ENCODE measurements around the gene PYURF. TPM values are rescaled to one million over a fixed set of nuclear protein-coding genes. Genes with fewer than 3 reads are reported as not detected.

Gene PYURF
- total RNA-seq, 1 experiment from 2014 or later: 45.3 TPM

DNA sequence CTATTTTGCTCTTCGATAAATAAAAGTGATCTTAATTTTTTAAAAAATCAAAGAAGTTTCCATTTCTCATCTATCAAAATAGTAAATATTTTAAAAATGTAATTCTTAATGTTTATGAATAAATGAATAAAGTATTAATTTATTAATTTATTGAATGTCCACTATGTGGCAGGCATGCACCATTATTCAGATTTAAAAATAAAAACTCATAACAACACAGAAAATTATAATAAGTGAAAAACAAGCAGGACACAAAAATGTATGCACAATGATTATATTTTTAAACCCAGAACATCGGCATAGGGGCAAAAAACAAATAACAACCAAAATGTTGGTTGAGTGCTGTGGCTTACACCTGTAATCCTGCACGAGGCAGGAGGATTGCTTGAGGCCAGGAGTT is 5.3 kb upstream of the PYURF start (continued):
- TF ChIP-seq GRHL2 (CRISPR knock-in tag; IDR thresholded peaks at IDR 0.05; ENCODE audit: insufficient replicate concordance, severe bottlenecking) (no peak), NR1H2 (CRISPR knock-in tag; IDR thresholded peaks at IDR 0.05) (no peak), JUN (CRISPR knock-in tag; IDR thresholded peaks at IDR 0.05) (no peak), SMAD3 (CRISPR knock-in tag; IDR thresholded peaks at IDR 0.05; ENCODE audit: borderline replicate concordance) (no peak), MXD4 (CRISPR knock-in tag; IDR thresholded peaks at IDR 0.05; ENCODE audit: borderline replicate concordance) (no peak), ELF4 (CRISPR knock-in tag; IDR thresholded peaks at IDR 0.05; ENCODE audit: low read depth) (no peak), NFE2L1 (CRISPR knock-in tag; IDR thresholded peaks at IDR 0.05) (no peak)
- TF ChIP-seq, protein P1, sequence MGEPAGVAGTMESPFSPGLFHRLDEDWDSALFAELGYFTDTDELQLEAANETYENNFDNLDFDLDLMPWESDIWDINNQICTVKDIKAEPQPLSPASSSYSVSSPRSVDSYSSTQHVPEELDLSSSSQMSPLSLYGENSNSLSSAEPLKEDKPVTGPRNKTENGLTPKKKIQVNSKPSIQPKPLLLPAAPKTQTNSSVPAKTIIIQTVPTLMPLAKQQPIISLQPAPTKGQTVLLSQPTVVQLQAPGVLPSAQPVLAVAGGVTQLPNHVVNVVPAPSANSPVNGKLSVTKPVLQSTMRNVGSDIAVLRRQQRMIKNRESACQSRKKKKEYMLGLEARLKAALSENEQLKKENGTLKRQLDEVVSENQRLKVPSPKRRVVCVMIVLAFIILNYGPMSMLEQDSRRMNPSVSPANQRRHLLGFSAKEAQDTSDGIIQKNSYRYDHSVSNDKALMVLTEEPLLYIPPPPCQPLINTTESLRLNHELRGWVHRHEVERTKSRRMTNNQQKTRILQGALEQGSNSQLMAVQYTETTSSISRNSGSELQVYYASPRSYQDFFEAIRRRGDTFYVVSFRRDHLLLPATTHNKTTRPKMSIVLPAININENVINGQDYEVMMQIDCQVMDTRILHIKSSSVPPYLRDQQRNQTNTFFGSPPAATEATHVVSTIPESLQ (CRISPR knock-in tag; IDR thresholded peaks at IDR 0.05): no peak
- TF ChIP-seq, protein P2, sequence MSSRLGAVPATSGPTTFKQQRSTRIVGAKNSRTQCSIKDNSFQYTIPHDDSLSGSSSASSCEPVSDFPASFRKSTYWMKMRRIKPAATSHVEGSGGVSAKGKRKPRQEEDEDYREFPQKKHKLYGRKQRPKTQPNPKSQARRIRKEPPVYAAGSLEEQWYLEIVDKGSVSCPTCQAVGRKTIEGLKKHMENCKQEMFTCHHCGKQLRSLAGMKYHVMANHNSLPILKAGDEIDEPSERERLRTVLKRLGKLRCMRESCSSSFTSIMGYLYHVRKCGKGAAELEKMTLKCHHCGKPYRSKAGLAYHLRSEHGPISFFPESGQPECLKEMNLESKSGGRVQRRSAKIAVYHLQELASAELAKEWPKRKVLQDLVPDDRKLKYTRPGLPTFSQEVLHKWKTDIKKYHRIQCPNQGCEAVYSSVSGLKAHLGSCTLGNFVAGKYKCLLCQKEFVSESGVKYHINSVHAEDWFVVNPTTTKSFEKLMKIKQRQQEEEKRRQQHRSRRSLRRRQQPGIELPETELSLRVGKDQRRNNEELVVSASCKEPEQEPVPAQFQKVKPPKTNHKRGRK (CRISPR knock-in tag; IDR thresholded peaks at IDR 0.05; ENCODE audit: borderline replicate concordance): no peak

- Mint-ChIP-seq H3K36me3 (no peaks in the 10 kb centered on the region), H3K9me3 (no peaks in the 10 kb centered on the region), H3K4me3 (no peak overlapping the region), H3K27me3 (ENCODE audit: low read depth) (no peaks in the 10 kb centered on the region), H3K4me1 (peaks cover 24% of the 10 kb centered on the region), H3K27ac (no peak overlapping the region)
- TF ChIP-seq, protein P1 (CRISPR knock-in tag; IDR thresholded peaks at IDR 0.05): no peak
- no peak for TF ChIP-seq E2F5 (CRISPR knock-in tag; IDR thresholded peaks at IDR 0.05)
- TF ChIP-seq, protein P3, sequence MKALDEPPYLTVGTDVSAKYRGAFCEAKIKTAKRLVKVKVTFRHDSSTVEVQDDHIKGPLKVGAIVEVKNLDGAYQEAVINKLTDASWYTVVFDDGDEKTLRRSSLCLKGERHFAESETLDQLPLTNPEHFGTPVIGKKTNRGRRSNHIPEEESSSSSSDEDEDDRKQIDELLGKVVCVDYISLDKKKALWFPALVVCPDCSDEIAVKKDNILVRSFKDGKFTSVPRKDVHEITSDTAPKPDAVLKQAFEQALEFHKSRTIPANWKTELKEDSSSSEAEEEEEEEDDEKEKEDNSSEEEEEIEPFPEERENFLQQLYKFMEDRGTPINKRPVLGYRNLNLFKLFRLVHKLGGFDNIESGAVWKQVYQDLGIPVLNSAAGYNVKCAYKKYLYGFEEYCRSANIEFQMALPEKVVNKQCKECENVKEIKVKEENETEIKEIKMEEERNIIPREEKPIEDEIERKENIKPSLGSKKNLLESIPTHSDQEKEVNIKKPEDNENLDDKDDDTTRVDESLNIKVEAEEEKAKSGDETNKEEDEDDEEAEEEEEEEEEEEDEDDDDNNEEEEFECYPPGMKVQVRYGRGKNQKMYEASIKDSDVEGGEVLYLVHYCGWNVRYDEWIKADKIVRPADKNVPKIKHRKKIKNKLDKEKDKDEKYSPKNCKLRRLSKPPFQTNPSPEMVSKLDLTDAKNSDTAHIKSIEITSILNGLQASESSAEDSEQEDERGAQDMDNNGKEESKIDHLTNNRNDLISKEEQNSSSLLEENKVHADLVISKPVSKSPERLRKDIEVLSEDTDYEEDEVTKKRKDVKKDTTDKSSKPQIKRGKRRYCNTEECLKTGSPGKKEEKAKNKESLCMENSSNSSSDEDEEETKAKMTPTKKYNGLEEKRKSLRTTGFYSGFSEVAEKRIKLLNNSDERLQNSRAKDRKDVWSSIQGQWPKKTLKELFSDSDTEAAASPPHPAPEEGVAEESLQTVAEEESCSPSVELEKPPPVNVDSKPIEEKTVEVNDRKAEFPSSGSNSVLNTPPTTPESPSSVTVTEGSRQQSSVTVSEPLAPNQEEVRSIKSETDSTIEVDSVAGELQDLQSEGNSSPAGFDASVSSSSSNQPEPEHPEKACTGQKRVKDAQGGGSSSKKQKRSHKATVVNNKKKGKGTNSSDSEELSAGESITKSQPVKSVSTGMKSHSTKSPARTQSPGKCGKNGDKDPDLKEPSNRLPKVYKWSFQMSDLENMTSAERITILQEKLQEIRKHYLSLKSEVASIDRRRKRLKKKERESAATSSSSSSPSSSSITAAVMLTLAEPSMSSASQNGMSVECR (CRISPR knock-in tag; IDR thresholded peaks at IDR 0.05; ENCODE audit: borderline replicate concordance): no peak
- TF ChIP-seq PRDM15 (CRISPR knock-in tag; IDR thresholded peaks at IDR 0.05): no peak
- no peak for TF ChIP-seq NFYB (CRISPR knock-in tag; conservative IDR thresholded peaks at IDR 0.05; ENCODE audit: low read depth)
- TF ChIP-seq NR2C2 (CRISPR knock-in tag; IDR thresholded peaks at IDR 0.05): no peak
- TF ChIP-seq CDX4 (CRISPR knock-in tag; IDR thresholded peaks at IDR 0.05; ENCODE audit: borderline replicate concordance): no peak
- TF ChIP-seq SP1 (CRISPR knock-in tag; conservative IDR thresholded peaks at IDR 0.05): no peak
- TF ChIP-seq ETV6 (CRISPR knock-in tag; IDR thresholded peaks at IDR 0.05): no peak
- no peak for TF ChIP-seq ATF2 (CRISPR knock-in tag; IDR thresholded peaks at IDR 0.05; ENCODE audit: borderline replicate concordance, low read depth)
- no peak for ATAC-seq
- no peak for DNase-seq (ENCODE audit: low spot score)
- CTCF ChIA-PET: interaction anchor here (0.8 to 6.1 kb wide), 5 partner anchors 12 to 211 kb away, joined by 3 to 74 read pairs (median 7); no protein-coding TSS in a partner anchor
- POLR2A ChIA-PET: no interaction called here
These were observed 4.2 kb upstream of the PYURF start for GRCh38 chr4:88527787-88528186.

Data from WTC11 (cell line).